Stimulated activated memory B cell treated with anti-CD40 and anti-IgM and Interleukin-4, amounts not matched to agents 10 μg/mL and 1 μg/mL and 100 μg/mL, for 72 hours (primary cell): Measurements from ENCODE around the gene KCNT1.

ENCODE experiments used
- ATAC-seq: fragments of 150-1000 bp; cut with Tn5 transposase; 2 replicates; pipeline ENCODE4 v1.10.0; 2021
- H3K27ac Mint-ChIP-seq: one replicate; pipeline ENCODE4 v1.8.0; 2022; ENCODE audit warnings: mild to moderate bottlenecking, mixed read lengths
- H3K27me3 Mint-ChIP-seq: one replicate; pipeline ENCODE4 v1.8.0; 2022; ENCODE audit warnings: mixed read lengths
- H3K36me3 Mint-ChIP-seq: one replicate; pipeline ENCODE4 v1.8.0; 2022; ENCODE audit warnings: mixed read lengths
- H3K4me1 Mint-ChIP-seq: one replicate; pipeline ENCODE4 v1.8.0; 2022; ENCODE audit warnings: mixed read lengths
- H3K4me3 Mint-ChIP-seq: one replicate; pipeline ENCODE4 v1.8.0; 2022; ENCODE audit warnings: mild to moderate bottlenecking, moderate library complexity, mixed read lengths
- H3K9me3 Mint-ChIP-seq: one replicate; pipeline ENCODE4 v1.8.0; 2022; ENCODE audit warnings: mixed read lengths

Gene KCNT1

DNA sequence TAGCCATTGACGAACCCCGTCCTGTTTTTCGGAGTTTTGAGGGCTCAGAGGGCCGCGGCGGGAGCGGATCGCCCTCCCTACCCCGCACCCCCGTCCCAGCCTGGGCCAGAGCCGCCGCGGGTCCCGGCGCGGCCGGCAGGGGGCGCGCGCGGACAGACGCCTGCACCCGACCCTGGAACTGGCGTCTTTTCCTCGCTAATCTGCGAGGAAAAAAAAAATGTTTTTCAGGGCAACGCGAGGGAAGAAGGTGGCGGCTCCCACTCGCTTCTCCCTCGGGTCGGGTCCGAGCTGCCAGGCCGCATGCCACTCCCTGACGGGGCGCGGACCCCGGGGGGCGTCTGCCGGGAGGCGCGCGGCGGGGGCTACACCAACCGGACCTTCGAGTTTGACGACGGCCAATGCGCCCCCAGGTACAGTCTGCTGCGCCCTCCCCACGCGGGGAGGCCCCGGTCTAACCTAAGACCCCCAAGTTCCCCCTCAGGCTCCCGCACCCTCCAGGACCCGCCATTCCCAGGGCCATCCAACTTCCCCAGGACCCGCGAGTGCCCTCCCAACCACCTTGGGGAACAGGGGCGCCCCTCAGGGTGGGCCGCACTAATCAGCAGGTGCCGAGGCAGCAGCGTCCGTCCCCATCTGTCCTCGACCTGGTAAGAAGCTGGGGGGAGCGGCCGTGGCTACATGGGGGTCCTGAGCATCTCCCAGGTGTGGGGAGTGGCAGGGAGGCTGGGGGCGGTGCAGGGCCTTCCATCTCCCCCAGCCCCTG lies at the start of gene KCNT1:
Gene KCNT1, plus strand, starts transcription at position 227 of the 763 bp plus-strand sequence. Its CDS starts 74 bp downstream, at position 301.
- H3K36me3 Mint-ChIP-seq: no peaks in the 10 kb centered on the region
- H3K27me3 Mint-ChIP-seq: peaks cover 45% of the 10 kb centered on the region
- H3K4me3 Mint-ChIP-seq: no peak within 1 kb of the TSS
- no peaks in the 10 kb centered on the region for H3K9me3 Mint-ChIP-seq
- H3K4me1 Mint-ChIP-seq: no peaks in the 10 kb centered on the region
- no peak for ATAC-seq
- no peak within 1 kb of the TSS for H3K27ac Mint-ChIP-seq

DNA sequence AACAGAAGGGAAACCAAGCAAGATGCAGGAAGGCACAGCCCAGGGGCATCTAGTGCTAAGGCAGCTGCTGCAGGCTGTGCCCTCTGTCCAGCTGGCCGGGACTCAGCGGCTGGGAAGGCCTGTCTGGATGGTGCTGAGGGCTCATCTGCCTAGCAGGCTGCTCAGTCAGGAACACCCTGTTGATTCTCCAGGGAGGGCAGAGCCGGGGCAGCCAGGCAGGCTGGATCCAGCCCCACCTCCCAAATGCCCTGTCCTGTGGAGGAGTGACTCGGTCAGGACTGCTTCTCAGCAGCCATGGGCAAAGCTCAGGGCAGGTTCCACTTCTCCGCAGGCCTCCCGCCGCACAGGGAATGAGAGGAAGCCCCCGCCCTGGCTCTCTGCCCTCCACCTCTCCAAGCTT lies 46.7 kb upstream of the KCNT1 start:
- Mint-ChIP-seq H3K36me3 (no peaks in the 10 kb centered on the region), H3K27me3 (peaks cover 27% of the 10 kb centered on the region), H3K27ac (no peak overlapping the region), H3K4me1 (no peaks in the 10 kb centered on the region), H3K4me3 (no peak overlapping the region), H3K9me3 (peaks cover 2% of the 10 kb centered on the region)
- ATAC-seq: no peak

- no peaks in the 10 kb centered on the region for H3K9me3 Mint-ChIP-seq
- ATAC-seq: no peak
These were observed 44.6 kb upstream of the KCNT1 start for GRCh38 chr9:135657416-135657815.

DNA sequence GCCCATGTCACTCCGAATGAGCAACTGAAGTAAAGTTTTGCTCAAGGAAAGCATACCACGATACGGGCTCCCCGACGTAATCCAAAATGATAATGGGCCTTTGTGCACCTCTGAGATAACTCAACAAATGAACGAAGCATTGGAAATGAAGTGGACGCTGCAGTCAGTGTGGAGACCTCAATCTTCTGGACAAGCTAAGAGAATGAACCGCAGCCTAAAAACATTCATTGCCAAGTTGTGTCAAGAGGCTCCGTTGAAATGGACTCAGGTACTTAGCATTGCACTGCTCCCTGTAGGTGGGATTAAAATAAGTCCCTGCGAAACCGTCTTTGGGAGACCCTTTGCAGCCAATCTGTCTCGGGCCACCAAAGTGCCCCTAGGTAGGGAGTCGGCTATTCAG lies 42.7 kb upstream of the KCNT1 start:
- Mint-ChIP-seq H3K27ac (no peak overlapping the region), H3K4me1 (no peaks in the 10 kb centered on the region), H3K4me3 (no peak overlapping the region), H3K36me3 (no peaks in the 10 kb centered on the region), H3K27me3 (peaks cover 24% of the 10 kb centered on the region), H3K9me3 (no peaks in the 10 kb centered on the region)
- ATAC-seq: no peak

More at GRCh38 chr9:135657416-135657815, 44.6 kb upstream of the KCNT1 start:
- no peak overlapping the region for H3K4me3 Mint-ChIP-seq
- no peaks in the 10 kb centered on the region for H3K4me1 Mint-ChIP-seq
- no peak overlapping the region for H3K27ac Mint-ChIP-seq
- H3K27me3 Mint-ChIP-seq: peaks cover 27% of the 10 kb centered on the region
- no peaks in the 10 kb centered on the region for H3K36me3 Mint-ChIP-seq

DNA sequence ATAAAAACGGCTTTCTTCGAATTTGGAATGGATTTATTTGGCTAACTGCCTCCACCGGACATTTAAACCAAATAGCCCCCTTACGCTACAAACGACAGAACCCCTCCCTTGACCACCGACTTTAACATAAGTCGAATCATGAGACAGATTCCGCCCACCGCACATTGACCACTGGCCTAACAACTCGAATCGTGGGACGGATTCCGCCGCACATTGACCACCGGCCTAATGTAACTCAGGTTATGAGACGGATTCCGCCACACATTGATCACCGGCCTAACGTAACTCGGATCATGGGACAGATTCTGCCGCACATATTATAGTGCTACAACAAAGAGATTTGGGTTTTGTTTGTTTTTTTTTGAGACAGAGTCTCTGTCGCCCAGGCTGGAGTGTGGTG lies 41.6 kb upstream of the KCNT1 start:
- Mint-ChIP-seq H3K4me1 (no peaks in the 10 kb centered on the region), H3K4me3 (no peak overlapping the region), H3K27me3 (peaks cover 25% of the 10 kb centered on the region), H3K27ac (no peak overlapping the region), H3K36me3 (no peaks in the 10 kb centered on the region), H3K9me3 (no peaks in the 10 kb centered on the region)
- ATAC-seq: no peak

GRCh38 chr9:135661816-135662560 lies 40.0 kb upstream of the KCNT1 start:
- no peaks in the 10 kb centered on the region for H3K4me1 Mint-ChIP-seq
- H3K27ac Mint-ChIP-seq: no peak overlapping the region
- H3K36me3 Mint-ChIP-seq: no peaks in the 10 kb centered on the region
- ATAC-seq: no peak
- peaks cover 22% of the 10 kb centered on the region for H3K27me3 Mint-ChIP-seq
- H3K9me3 Mint-ChIP-seq: no peaks in the 10 kb centered on the region
- H3K4me3 Mint-ChIP-seq: no peak overlapping the region

DNA sequence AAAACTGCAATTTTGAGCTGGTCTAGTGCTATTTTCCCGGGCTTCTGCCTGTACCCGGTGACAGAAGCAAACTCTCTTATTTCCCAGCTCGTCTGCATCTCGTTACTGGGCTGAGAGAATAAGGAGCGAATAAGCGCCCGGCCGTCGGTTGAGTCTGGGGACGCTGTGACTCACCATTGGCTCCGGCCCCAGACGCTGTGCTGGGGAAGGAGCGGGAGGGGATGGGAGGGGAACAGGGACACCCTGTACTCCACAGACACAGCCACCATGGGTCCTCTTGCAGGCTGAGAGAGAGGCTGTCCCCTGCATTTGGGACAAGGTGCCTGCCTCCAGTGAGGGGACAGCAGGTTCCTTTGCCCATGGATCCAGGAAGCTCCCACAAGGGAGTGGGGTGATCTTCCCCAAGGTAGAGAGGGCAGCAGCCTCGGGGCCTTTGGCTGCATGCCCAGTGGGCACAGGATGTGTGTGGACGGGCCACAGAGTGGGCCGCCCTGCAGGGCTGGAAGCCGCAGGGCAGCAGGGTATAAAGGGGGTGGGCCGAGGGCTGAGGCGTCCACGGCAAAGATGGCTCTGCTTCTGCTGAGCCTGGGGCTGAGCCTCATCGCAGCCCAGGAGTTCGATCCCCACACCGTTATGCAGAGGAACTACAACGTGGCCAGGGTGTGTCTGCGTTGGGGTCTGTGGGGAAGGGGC lies 39.1 kb upstream of the KCNT1 start, which contains the start of gene LCN9:
Gene LCN9, plus strand, starts transcription at position 552 of the 693 bp plus-strand sequence. Its CDS starts 13 bp downstream, at position 565.
- H3K4me3 Mint-ChIP-seq: no peak within 1 kb of the TSS
- no peaks in the 10 kb centered on the region for H3K36me3 Mint-ChIP-seq
- no peak within 1 kb of the TSS for H3K27ac Mint-ChIP-seq
- H3K27me3 Mint-ChIP-seq: peaks cover 22% of the 10 kb centered on the region
- ATAC-seq: no peak
- no peaks in the 10 kb centered on the region for H3K9me3 Mint-ChIP-seq
- H3K4me1 Mint-ChIP-seq: no peaks in the 10 kb centered on the region

GRCh38 chr9:135663451-135663770 lies 38.6 kb upstream of the KCNT1 start:
- ATAC-seq: no peak
- no peaks in the 10 kb centered on the region for H3K4me1 Mint-ChIP-seq
- no peak overlapping the region for H3K27ac Mint-ChIP-seq

DNA sequence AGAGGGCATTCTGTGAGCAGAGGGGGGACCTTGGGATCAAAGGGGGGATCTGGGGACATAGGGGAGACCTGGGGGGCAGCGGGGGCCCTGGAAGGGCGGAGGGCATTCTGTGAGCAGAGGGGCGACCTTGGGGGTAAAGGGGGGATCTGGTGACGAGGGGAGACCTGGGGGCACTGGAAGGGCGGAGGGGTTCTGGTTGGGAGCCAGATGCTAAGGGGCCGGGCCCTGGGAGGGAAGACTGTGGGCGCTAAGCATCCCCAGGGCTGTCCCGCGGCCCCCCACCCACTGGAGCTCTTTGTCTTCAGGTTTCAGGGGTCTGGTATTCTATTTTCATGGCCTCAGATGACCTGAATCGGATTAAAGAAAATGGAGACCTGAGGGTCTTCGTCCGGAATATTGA lies 38.1 kb upstream of the KCNT1 start:
- no peaks in the 10 kb centered on the region for H3K36me3 Mint-ChIP-seq
- H3K27ac Mint-ChIP-seq: no peak overlapping the region
- no peaks in the 10 kb centered on the region for H3K4me1 Mint-ChIP-seq
- ATAC-seq: no peak
- peaks cover 22% of the 10 kb centered on the region for H3K27me3 Mint-ChIP-seq
- peaks cover 3% of the 10 kb centered on the region for H3K9me3 Mint-ChIP-seq
- no peak overlapping the region for H3K4me3 Mint-ChIP-seq

More at GRCh38 chr9:135663451-135663770, 38.6 kb upstream of the KCNT1 start:
- peaks cover 22% of the 10 kb centered on the region for H3K27me3 Mint-ChIP-seq
- no peak overlapping the region for H3K4me3 Mint-ChIP-seq
- peaks cover 2% of the 10 kb centered on the region for H3K9me3 Mint-ChIP-seq
- no peaks in the 10 kb centered on the region for H3K36me3 Mint-ChIP-seq

DNA sequence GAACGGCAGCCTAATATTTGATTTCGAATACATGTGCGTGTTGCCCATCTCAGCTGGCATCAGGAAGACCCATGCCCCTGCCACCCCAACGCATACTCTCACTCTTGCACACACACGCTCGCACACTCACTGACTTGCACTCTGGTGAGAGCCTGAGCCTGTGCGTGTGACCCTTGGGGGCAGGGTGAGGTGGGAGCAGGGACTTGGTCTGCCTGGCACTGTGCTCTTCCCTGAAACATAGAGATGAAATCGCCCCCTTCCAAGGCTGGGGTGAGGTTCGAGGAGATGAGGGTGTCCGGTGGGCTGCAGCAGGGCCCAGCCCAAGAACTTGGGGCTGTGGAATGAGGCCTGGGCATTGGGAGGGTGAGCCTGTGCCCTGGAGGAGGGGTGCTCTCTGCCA lies 37.7 kb upstream of the KCNT1 start:
- peaks cover 3% of the 10 kb centered on the region for H3K9me3 Mint-ChIP-seq
- no peaks in the 10 kb centered on the region for H3K4me1 Mint-ChIP-seq
- H3K4me3 Mint-ChIP-seq: no peak overlapping the region
- H3K27ac Mint-ChIP-seq: no peak overlapping the region
- peaks cover 22% of the 10 kb centered on the region for H3K27me3 Mint-ChIP-seq
- ATAC-seq: no peak
- H3K36me3 Mint-ChIP-seq: no peaks in the 10 kb centered on the region

GRCh38 chr9:135664801-135665794 lies 36.9 kb upstream of the KCNT1 start:
- Mint-ChIP-seq H3K36me3 (no peaks in the 10 kb centered on the region), H3K4me1 (no peaks in the 10 kb centered on the region), H3K4me3 (no peak overlapping the region), H3K27me3 (peaks cover 22% of the 10 kb centered on the region), H3K27ac (no peak overlapping the region), H3K9me3 (peaks cover 3% of the 10 kb centered on the region)
- ATAC-seq: no peak

DNA sequence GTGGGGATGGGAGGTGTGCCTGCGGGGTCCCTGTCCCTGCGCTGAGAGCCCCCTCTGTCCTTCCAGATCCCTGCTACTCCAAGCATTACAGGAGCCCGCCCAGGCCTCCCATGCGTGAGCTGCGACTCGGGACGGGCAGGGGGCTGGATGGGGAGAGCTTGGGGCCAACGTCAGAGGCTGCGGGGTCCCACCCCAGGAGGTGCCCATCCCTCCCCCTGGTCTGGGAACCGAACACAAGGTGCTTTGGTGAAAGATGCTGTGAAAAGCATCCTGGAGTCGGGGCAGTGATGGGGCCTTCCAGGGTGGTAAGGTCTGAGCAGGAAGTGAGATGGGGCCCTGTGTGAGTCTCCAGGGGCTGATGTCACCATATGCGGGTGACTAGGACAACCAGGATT lies 36.2 kb upstream of the KCNT1 start:
- H3K4me3 Mint-ChIP-seq: no peak overlapping the region
- H3K27ac Mint-ChIP-seq: no peak overlapping the region
- no peak for ATAC-seq
- H3K27me3 Mint-ChIP-seq: peaks cover 22% of the 10 kb centered on the region
- H3K9me3 Mint-ChIP-seq: peaks cover 3% of the 10 kb centered on the region
- H3K36me3 Mint-ChIP-seq: no peaks in the 10 kb centered on the region
- H3K4me1 Mint-ChIP-seq: no peaks in the 10 kb centered on the region

- Mint-ChIP-seq H3K27me3 (peaks cover 22% of the 10 kb centered on the region), H3K9me3 (peaks cover 3% of the 10 kb centered on the region), H3K36me3 (no peaks in the 10 kb centered on the region), H3K4me1 (no peaks in the 10 kb centered on the region), H3K27ac (no peak overlapping the region), H3K4me3 (no peak overlapping the region)
- no peak for ATAC-seq
These were observed 35.2 kb upstream of the KCNT1 start for GRCh38 chr9:135666534-135667462.
